Pericardium fibroblast (primary cell): ENCODE measurements around the gene GPS1. TPM values are rescaled to one million over a fixed set of nuclear protein-coding genes. Genes with fewer than 3 reads are reported as not detected.

Source experiments
- total RNA-seq: library from RNA; depleted of rRNA; stranded (reverse); fragments of >200 nt; gene quantifications from 2 replicates; pipeline ENCODE4 v1.2.3, GENCODE V29; 2015

GPS1 gene
- 78.2 and 81.1 TPM in 2 replicates for total RNA-seq

GRCh38 chr17:82051776-82052637 is at the start of gene GPS1, which contains the start of gene RFNG:
Gene GPS1, plus strand, starts transcription at chr17:82051898. Its CDS starts 34 bp downstream, at chr17:82051932.
Gene RFNG, minus strand, starts transcription at chr17:82051811. Its CDS starts 45 bp downstream, at chr17:82051766.

GRCh38 chr17:82022310-82022980 is 29.3 kb upstream of the GPS1 start, which contains the start of gene CENPX:
Gene CENPX, minus strand, starts transcription at chr17:82022878. Its CDS starts 17 bp downstream, at chr17:82022861.

GRCh38 chr17:82022981-82023446 is 28.7 kb upstream of the GPS1 start, which contains the start of gene LRRC45:
Gene LRRC45, plus strand, starts transcription at chr17:82023305. Its CDS starts 339 bp downstream, at chr17:82023644.

GRCh38 chr17:82031303-82031884 is 20.3 kb upstream of the GPS1 start, which contains the start of gene RAC3:
Gene RAC3, plus strand, starts transcription at chr17:82031678. Its CDS starts 84 bp downstream, at chr17:82031762.

GRCh38 chr17:82037092-82037888 is 14.4 kb upstream of the GPS1 start, which contains the start of gene DCXR:
Gene DCXR, minus strand, starts transcription at chr17:82037697. Its CDS starts 15 bp downstream, at chr17:82037682.

GRCh38 chr17:82065638-82066303 is 14.1 kb downstream of the GPS1 start, which contains the start of gene DUS1L:
Gene DUS1L, minus strand, starts transcription at chr17:82065804. Its CDS starts 745 bp downstream, at chr17:82065059.

GRCh38 chr17:82098169-82098938 is 46.7 kb downstream of the GPS1 start, which contains the start of gene FASN:
Gene FASN, minus strand, starts transcription at chr17:82098236. Its CDS starts 1,791 bp downstream, at chr17:82096445.

Other genes starting within 250 kb of the GPS1 start
- not detected in 2 replicates for gene GCGR, start 247.7 kb upstream of the GPS1 start, total RNA-seq
- gene MCRIP1, start 218.6 kb upstream of the GPS1 start, total RNA-seq: 131 and 142 TPM in 2 replicates
- gene PPP1R27, start 216.8 kb upstream of the GPS1 start, total RNA-seq: not detected in 2 replicates
- gene P4HB, start 191.4 kb upstream of the GPS1 start, total RNA-seq: 1,324 and 2,574 TPM in 2 replicates
- 174 and 302 TPM in 2 replicates for gene ARHGDIA, start 180.6 kb upstream of the GPS1 start, total RNA-seq
- 83.6 and 98.5 TPM in 2 replicates for gene ALYREF, start 160.3 kb upstream of the GPS1 start, total RNA-seq
- gene ANAPC11, start 160.2 kb upstream of the GPS1 start, total RNA-seq: 192 and 206 TPM in 2 replicates
- gene NPB, start 149.7 kb upstream of the GPS1 start, total RNA-seq: 1.1 and 2.0 TPM in 2 replicates
- 61.2 and 85.8 TPM in 2 replicates for gene PCYT2, start 140.5 kb upstream of the GPS1 start, total RNA-seq
- gene SIRT7, start 133.7 kb upstream of the GPS1 start, total RNA-seq: 10.7 and 10.8 TPM in 2 replicates
- 14.4 and 23.2 TPM in 2 replicates for gene MAFG, start 124.2 kb upstream of the GPS1 start, total RNA-seq
- gene PYCR1, start 114.6 kb upstream of the GPS1 start, total RNA-seq: 121 and 144 TPM in 2 replicates
- not detected in 2 replicates for gene MYADML2, start 104.7 kb upstream of the GPS1 start, total RNA-seq
- gene NOTUM, start 90.7 kb upstream of the GPS1 start, total RNA-seq: not detected in 2 replicates
- 13.2 and 15.6 TPM in 2 replicates for gene ASPSCR1, start 74.3 kb upstream of the GPS1 start, total RNA-seq
- 44.6 and 69.1 TPM in 2 replicates for gene CENPX, start 29.0 kb upstream of the GPS1 start, total RNA-seq
- 14.4 and 15.6 TPM in 2 replicates for gene LRRC45, start 28.6 kb upstream of the GPS1 start, total RNA-seq
- 17.4 and 21.6 TPM in 2 replicates for gene RAC3, start 20.2 kb upstream of the GPS1 start, total RNA-seq
- 91.7 and 113 TPM in 2 replicates for gene DCXR, start 14.2 kb upstream of the GPS1 start, total RNA-seq
- 51.6 and 58.4 TPM in 2 replicates for gene RFNG, start 87 bp upstream of the GPS1 start, total RNA-seq
- 30.2 and 57.8 TPM in 2 replicates for gene DUS1L, start 13.9 kb downstream of the GPS1 start, total RNA-seq
- 108 and 137 TPM in 2 replicates for gene FASN, start 46.3 kb downstream of the GPS1 start, total RNA-seq
- gene CCDC57, start 160.9 kb downstream of the GPS1 start, total RNA-seq: 7.6 and 9.7 TPM in 2 replicates
- gene SLC16A3, start 177.1 kb downstream of the GPS1 start, total RNA-seq: 107 and 296 TPM in 2 replicates
- 31.6 and 37.3 TPM in 2 replicates for gene CSNK1D, start 221.8 kb downstream of the GPS1 start, total RNA-seq